Mammary epithelial cell (primary cell): ENCODE results near the gene SIGLEC8.

ENCODE experiments used
- CTCF ChIP-seq, 2 donors: IDR thresholded peaks in 1 of 2; conservative IDR thresholded peaks in 1 of 2; 2 replicates each; pipeline ENCODE4 v1.5.1; 2011 to 2012; ENCODE audit warnings: inconsistent platforms in 2 of 2, low read length in 2 of 2, mild to moderate bottlenecking in 2 of 2, control low read depth in 1 of 2, low read depth in 1 of 2; ENCODE audit not compliant: insufficient read depth in 1 of 2; ENCODE audit errors: extremely low read depth in 1 of 2
- EZH2 ChIP-seq: IDR thresholded peaks from 2 replicates; pipeline ENCODE4 v1.6.1; 2012; ENCODE audit warnings: low read length, inconsistent platforms, borderline replicate concordance

GRCh38 chr19:51434456-51434855 is 23.8 kb downstream of the SIGLEC8 start:
- TF ChIP-seq EZH2 (no peak), CTCF (conservative IDR thresholded peaks at IDR 0.05 in 1 of 2, IDR thresholded peaks at IDR 0.05 in 1 of 2; ENCODE audit: extremely low read depth in 1 of 2, insufficient read depth in 1 of 2, low read depth in 1 of 2, low read length in 2 of 2) (no peak)
